GM19452 (cell line): ENCODE data around the gene MLF2.
A peak's percentile ranks its signal among the peaks of the same experiment; 100 is the strongest.
"Not testable (repeated sequence)": the region's sequence is repeated elsewhere in the genome, so short reads cannot be mapped to it uniquely, and the experiment has no call there.

ENCODE experiments used
- ATAC-seq: cut with Tn5 transposase; IDR thresholded peaks from one replicate; pipeline ENCODE4 v1.9.1; 2021; ENCODE audit not compliant: unreplicated experiment

Gene MLF2

DNA sequence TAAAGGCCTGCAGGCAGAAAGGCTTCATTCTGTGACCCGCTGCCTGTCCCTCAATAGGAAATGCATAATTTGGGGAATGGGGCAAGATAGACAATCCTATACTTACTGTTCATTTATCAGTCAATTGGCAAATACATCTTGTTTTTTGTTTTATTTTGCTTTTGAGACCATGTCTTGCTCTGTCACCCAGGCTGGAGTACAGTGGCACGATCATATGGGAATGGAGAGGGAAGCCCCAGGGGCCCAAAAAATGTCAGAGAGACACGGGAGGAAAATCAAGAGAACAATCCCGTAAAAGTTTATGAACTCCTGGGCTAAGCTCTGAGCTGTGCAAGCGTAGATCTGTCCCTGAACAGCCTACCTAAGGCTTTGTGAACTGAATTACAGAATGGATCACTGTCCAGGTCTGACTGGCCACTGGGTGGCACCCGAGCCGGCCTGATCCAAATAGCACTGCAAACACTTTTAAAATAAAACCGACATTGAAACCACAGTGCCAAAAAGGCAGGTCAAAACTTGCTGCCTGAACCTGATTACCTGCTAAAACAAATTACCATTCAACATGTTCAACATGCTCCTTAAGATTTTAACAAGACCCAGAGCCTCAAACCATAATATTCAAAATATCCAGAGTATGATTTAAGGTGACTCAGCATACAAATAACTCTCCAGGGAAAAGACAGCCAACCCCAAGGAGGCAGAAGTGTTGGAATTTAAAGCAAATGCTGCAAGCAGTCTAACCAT is 17.3 kb downstream of the MLF2 start:
- no peak for ATAC-seq

GRCh38 chr12:6734506-6735387 is 18.2 kb downstream of the MLF2 start:
- no peak for ATAC-seq

DNA sequence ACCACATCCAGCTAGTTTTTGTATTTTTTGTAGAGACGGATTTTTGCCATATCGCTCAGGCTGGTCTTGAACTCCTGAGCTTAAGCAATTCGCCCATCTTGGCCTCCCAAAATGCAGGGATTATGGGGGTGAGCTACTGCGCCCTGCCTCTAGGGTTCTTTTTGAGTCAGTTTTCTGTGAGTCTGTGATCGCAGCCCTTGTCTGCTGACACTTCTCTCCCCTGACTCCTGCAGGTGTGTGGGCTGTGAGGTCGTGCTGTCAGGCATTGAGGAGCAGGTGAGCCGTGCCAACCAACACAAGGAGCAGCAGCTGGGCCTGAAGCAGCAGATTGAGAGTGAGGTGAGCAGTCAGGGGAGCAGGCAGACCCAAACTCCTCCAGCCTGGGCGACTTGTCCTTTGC is 22.8 kb downstream of the MLF2 start:
- no peak for ATAC-seq

GRCh38 chr12:6729186-6729585 is 23.8 kb downstream of the MLF2 start:
- no peak for ATAC-seq

DNA sequence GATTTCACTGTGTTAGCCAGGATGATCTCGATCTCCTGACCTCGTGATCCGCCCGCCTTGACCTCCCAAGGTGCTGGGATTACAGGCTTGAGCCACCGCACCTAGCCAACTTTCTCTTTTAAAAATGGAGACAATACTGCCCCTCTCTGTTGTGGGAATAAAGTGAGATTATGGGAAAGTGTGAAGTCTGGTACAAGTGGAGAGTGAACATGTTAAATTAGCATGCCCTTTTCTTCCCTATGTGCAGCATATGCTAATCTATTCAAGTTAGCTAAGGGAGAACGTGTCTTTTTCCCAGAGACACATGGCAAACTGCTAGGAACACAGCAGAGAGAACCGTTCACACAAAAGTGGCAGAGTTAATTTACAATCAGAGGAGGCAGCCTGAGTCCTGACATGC is 27.6 kb downstream of the MLF2 start:
- ATAC-seq = no peak

DNA sequence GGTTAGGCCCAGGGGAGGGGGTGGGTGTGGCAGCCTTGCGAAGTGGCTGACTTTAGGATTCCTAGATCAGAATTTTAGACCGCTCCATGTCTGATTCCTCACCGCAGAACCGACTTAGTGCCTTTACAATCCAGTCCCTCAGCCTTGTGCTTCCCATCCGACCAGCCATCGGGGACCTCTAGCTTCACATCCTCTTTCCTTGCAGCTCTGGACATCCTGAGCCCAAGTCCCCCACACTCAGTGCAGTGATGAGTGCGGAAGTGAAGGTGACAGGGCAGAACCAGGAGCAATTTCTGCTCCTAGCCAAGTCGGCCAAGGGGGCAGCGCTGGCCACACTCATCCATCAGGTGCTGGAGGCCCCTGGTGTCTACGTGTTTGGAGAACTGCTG is 28.5 kb downstream of the MLF2 start:
- peak; percentile 28 for ATAC-seq

DNA sequence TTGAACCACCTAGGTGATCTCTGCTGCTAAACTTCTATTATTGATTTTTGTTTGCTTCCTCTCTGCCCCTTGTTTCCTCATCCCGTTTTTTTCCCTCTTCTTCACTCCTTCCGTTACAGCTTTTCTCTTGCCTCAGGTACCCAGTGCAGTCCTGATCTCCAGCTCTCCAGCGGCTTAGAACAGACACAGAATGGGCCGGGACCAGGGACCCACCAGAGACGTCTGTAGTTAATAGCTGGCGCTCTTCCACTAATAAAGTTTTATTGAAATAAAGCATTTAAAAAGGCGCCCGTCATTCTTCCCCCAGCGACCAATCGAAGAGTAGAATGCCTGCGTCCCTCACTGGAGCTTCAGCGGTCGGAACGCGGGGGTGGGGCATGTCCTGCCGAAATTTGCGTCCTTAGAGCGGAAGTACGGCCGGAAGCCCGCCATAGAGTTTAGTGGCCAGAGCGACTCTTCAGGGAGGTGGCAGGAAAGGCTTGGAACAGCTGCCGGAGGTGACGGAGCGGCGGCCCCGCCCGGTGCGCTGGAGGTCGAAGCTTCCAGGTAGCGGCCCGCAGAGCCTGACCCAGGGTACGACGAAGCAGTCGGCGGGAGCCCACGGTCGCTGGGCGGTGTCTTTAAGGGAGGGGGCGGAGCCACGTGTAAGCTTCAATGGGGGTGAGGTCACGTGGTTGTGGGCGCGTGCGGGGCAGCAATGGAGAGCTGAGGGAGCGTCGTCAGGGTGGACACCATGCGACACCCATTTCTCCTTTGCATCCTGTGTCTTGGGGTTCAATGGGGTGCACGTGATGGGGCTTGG is 29.1 kb downstream of the MLF2 start, which contains the start of gene COPS7A:
TSS of gene COPS7A (plus strand) at position 440 of the 802 bp plus-strand sequence. CDS start 611 bp downstream, outside the sequence.
- peak; percentile 90 for ATAC-seq

DNA sequence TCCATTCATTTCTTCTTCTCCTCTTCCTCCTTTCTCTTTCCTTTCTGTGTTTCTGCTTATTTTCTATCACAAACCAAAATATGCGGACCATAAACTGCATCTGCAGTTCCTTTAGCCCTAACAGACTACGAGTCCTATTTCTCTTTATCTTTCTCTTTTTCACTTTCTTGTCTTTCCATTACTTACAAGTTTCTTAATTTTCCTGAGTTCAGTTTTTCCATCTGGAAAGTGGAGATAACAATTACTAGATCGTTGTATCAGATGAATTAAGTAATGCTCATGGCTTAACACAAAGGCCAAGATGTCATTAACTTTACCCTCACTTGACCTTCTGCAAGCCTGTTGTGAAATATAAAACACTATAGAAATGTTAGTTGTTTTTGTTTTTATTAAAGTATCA is 30.1 kb downstream of the MLF2 start:
- no peak for ATAC-seq

GRCh38 chr12:6716874-6717437 is 36.0 kb downstream of the MLF2 start:
- no peak for ATAC-seq

- ATAC-seq = not testable (repeated sequence)
These were observed 36.7 kb downstream of the MLF2 start for GRCh38 chr12:6716031-6716873.

DNA sequence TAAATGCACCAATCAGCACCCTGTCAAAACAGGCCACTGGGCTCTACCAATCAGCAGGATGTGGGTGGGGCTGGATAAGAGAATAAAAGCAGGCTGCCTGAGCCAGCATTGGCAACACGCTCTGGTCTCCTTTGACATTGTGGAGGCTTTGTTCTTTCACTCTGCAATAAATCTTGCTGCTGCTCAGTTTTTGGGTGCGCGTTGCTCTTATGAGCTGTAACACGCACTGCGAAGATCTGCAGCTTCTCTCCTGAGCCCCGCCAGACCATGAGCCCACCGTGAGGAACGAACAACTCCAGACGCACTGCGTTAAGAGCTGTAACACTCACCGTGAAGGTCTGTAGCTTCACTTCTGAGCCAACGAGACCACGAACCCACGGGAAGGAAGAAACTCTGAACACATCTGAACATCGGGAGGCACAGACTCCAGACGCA is 44.0 kb downstream of the MLF2 start:
- no peak for ATAC-seq

- ATAC-seq = not testable (repeated sequence)
These were observed 44.6 kb downstream of the MLF2 start for GRCh38 chr12:6708351-6708750.

GRCh38 chr12:6703631-6704030 is 49.3 kb downstream of the MLF2 start:
- no peak for ATAC-seq

- no peak for ATAC-seq
These were observed 51.7 kb downstream of the MLF2 start for GRCh38 chr12:6701078-6701768.

- ATAC-seq = no peak
These were observed 52.3 kb downstream of the MLF2 start, which contains the start of gene PIANP for GRCh38 chr12:6700646-6701051. PIANP (minus strand) TSS chr12:6700815; CDS start chr12:6698061, 2,754 bp downstream.

- no peak for ATAC-seq
These were observed 52.8 kb downstream of the MLF2 start for GRCh38 chr12:6699989-6700645.

DNA sequence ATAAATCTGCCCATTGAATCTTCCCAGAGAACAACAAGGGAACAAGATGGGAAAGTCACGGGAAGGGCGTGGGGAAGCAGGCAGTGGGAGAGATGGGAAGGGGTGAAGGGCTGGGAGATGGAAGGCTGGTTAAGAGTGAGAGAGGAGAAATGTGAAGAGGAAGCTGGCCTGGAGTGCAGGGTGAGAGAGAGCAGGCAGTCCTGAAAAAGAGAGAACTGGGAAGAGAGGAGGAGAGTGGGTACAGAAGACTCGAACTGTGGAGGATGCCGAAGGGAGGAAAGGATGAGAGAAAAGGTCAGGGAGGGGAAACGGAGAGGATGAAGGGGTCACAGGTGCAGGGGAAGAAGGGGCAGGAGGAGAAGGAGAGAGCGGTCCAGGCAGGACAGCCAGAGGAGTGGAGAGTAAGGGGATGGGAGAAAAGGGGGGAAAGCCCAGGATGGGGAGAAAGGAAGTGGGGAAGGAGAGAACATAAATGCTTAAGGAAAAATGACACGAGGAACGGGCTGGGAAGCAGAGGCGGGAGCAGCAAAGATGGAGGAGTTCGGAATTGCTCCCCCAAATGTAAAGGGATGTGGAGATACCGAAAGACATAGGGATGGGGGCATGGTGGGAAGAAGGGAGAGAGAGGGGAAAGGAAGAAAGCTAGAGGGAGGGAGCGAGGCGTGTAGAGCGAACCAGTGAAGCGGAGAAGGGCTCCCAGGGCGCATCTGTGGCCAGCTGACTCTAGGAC is 53.5 kb downstream of the MLF2 start:
- ATAC-seq = no peak
